H1 (cell line): Measurements from ENCODE around the gene ENPP7. TPM values are rescaled to one million over a fixed set of nuclear protein-coding genes. Genes with fewer than 3 reads are reported as not detected.
"Not testable (repeated sequence)": the region's sequence is repeated elsewhere in the genome, so short reads cannot be mapped to it uniquely, and the experiment has no call there.

ENCODE experiments used
- CTCF ChIA-PET: fragments of 300-600 bp; sonication (Branson Sonifier 250); formaldehyde crosslinking; loops from one replicate; lab custom pipeline; 2021; ENCODE audit not compliant: partially characterized antibody; lab: Charles Lee
- POLR2A ChIA-PET: fragments of 300-600 bp; sonication (Branson Sonifier 250); formaldehyde crosslinking; loops from one replicate; lab custom pipeline; 2021; ENCODE audit warnings: inconsistent platforms; ENCODE audit not compliant: partially characterized antibody; lab: Charles Lee
- DNase-seq, 2 experiments: peaks; one replicate each; pipeline versions ENCODE4 v3.0.0 to v3.0.0-alpha.2; 2010 to 2022; ENCODE audit warnings: low spot score in 2 of 2, low read depth in 1 of 2, mixed read lengths in 1 of 2
- FAIRE-seq: peaks from 2 replicates; lab custom pipeline; 2011; peaks lifted over from hg19 to GRCh38; lab: Jason Lieb, UNC
- H2AFZ ChIP-seq: 2 replicates; pipeline ENCODE4 v1.8.1; 2012; ENCODE audit warnings: low read length, inconsistent platforms
- H2AK5ac ChIP-seq: 2 replicates; pipeline ENCODE4 v1.6.1; 2013; ENCODE audit warnings: low read depth, low read length
- H2BK120ac ChIP-seq: replicated peaks from 2 replicates; pipeline ENCODE3; 2013; ENCODE audit warnings: low read depth, low read length, inconsistent platforms
- H2BK12ac ChIP-seq: 2 replicates; pipeline ENCODE4 v1.6.1; 2013; ENCODE audit warnings: low read depth, low read length
- H2BK15ac ChIP-seq: 2 replicates; pipeline ENCODE4 v1.6.1; 2013; ENCODE audit warnings: low read length
- H2BK20ac ChIP-seq: 2 replicates; pipeline ENCODE4 v1.6.1; 2013; ENCODE audit warnings: low read length
- H2BK5ac ChIP-seq: 2 replicates; pipeline ENCODE4 v1.6.1; 2013; ENCODE audit warnings: low read depth, low read length
- H3K14ac ChIP-seq: 2 replicates; pipeline ENCODE4 v1.6.1; 2013; ENCODE audit warnings: inconsistent platforms; ENCODE audit not compliant: insufficient read length
- H3K18ac ChIP-seq: 2 replicates; pipeline ENCODE4 v1.6.1; 2013; ENCODE audit warnings: low read length; ENCODE audit errors: extremely low read depth
- H3K23ac ChIP-seq: 2 replicates; pipeline ENCODE4 v1.6.1; 2013; ENCODE audit warnings: inconsistent platforms; ENCODE audit not compliant: insufficient read length
- H3K23me2 ChIP-seq: 2 replicates; pipeline ENCODE4 v1.6.1; 2013; ENCODE audit warnings: low read depth, low read length
- H3K27ac ChIP-seq: 2 replicates; pipeline ENCODE4 v1.6.1; 2011; ENCODE audit warnings: low read depth, low read length, inconsistent platforms
- H3K27me3 ChIP-seq, 4 experiments: replicated peaks in 1 of 4; 1 replicate in 1 of 4; 2 replicates in 3 of 4; pipeline versions ENCODE4 v1.6.1 to v1.8.1; 2011 to 2013; ENCODE audit warnings: low read length in 3 of 4, mild to moderate bottlenecking in 3 of 4, inconsistent platforms in 2 of 4, mixed read lengths in 2 of 4, moderate library complexity in 1 of 4; ENCODE audit not compliant: control insufficient read depth in 3 of 4, insufficient read depth in 3 of 4; ENCODE audit errors: extremely low read depth in 1 of 4
- H3K36me3 ChIP-seq, 4 experiments: 2 replicates each; pipeline versions ENCODE4 v1.6.1 to v1.8.1; 2011 to 2013; ENCODE audit warnings: mild to moderate bottlenecking in 4 of 4, low read length in 3 of 4, moderate library complexity in 2 of 4, control low read depth in 1 of 4, inconsistent platforms in 1 of 4; ENCODE audit not compliant: insufficient read depth in 4 of 4, control insufficient read depth in 2 of 4
- H3K4ac ChIP-seq: replicated peaks from 2 replicates; pipeline ENCODE3; 2013; ENCODE audit warnings: low read length, low read depth, mixed read lengths, inconsistent platforms; ENCODE audit not compliant: insufficient read length
- H3K4me1 ChIP-seq, 4 experiments: replicated peaks in 1 of 4; 1 replicate in 1 of 4; 2 replicates in 3 of 4; pipeline versions ENCODE4 v1.6.1 to v1.8.1; 2011 to 2013; ENCODE audit warnings: low read length in 3 of 4, inconsistent platforms in 2 of 4, mixed read lengths in 1 of 4; ENCODE audit not compliant: insufficient read depth in 4 of 4, control insufficient read depth in 3 of 4
- H3K4me2 ChIP-seq, 2 experiments: 2 replicates each; pipeline versions ENCODE4 v1.6.1 to v1.8.1; 2011 to 2013; ENCODE audit warnings: low read depth in 2 of 2, low read length in 2 of 2, control low read depth in 1 of 2, inconsistent platforms in 1 of 2, mild to moderate bottlenecking in 1 of 2; ENCODE audit not compliant: insufficient read depth in 1 of 2
- H3K4me3 ChIP-seq, 4 experiments: fragments of 200-600, 300-600 bp in 1 of 4; sonication (generic), shearing (Covaris generic), sonication (Bioruptor Twin) in 1 of 4; 2 replicates each; pipeline versions ENCODE4 v1.5.1 to v1.8.1; 2011 to 2016; ENCODE audit warnings: low read length in 4 of 4, low read depth in 3 of 4, control low read depth in 2 of 4, inconsistent platforms in 2 of 4, mild to moderate bottlenecking in 2 of 4, mixed read lengths in 1 of 4, moderate library complexity in 1 of 4; ENCODE audit not compliant: insufficient read depth in 2 of 4; ENCODE audit errors: extremely low read depth in 1 of 4
- H3K56ac ChIP-seq: replicated peaks from 2 replicates; pipeline ENCODE3; 2013; ENCODE audit warnings: low read depth, mild to moderate bottlenecking, mixed read lengths, low read length, inconsistent platforms; ENCODE audit not compliant: insufficient read length
- H3K79me1 ChIP-seq: 2 replicates; pipeline ENCODE4 v1.6.1; 2013; ENCODE audit warnings: low read depth, low read length, control low read depth
- H3K79me2 ChIP-seq, 2 experiments: 2 replicates each; pipeline versions ENCODE4 v1.6.1 to v1.8.1; 2012 to 2013; ENCODE audit warnings: low read length in 2 of 2, mild to moderate bottlenecking in 2 of 2, inconsistent platforms in 1 of 2; ENCODE audit not compliant: insufficient read depth in 2 of 2, control insufficient read depth in 1 of 2
- H3K9ac ChIP-seq, 4 experiments: replicated peaks in 1 of 4; 1 replicate in 1 of 4; 2 replicates in 3 of 4; pipeline versions ENCODE4 v1.6.1 to v1.8.1; 2011 to 2013; ENCODE audit warnings: low read depth in 3 of 4, low read length in 3 of 4, control low read depth in 2 of 4, mild to moderate bottlenecking in 2 of 4, moderate library complexity in 2 of 4, inconsistent platforms in 1 of 4; ENCODE audit errors: extremely low read depth in 1 of 4
- H3K9me3 ChIP-seq, 2 experiments: 2 replicates each; pipeline versions ENCODE4 v1.6.1 to v1.8.1; 2012 to 2013; ENCODE audit warnings: mild to moderate bottlenecking in 2 of 2, moderate library complexity in 2 of 2, control low read depth in 1 of 2, inconsistent platforms in 1 of 2, low read depth in 1 of 2, low read length in 1 of 2, mixed read lengths in 1 of 2; ENCODE audit not compliant: insufficient read depth in 2 of 2
- H4K20me1 ChIP-seq, 2 experiments: replicated peaks in 1 of 2; 2 replicates each; pipeline versions ENCODE3 to v1.8.1; 2011 to 2013; ENCODE audit warnings: inconsistent platforms in 2 of 2, low read length in 2 of 2, mild to moderate bottlenecking in 1 of 2; ENCODE audit not compliant: insufficient read depth in 2 of 2, control insufficient read depth in 1 of 2
- H4K5ac ChIP-seq: 2 replicates; pipeline ENCODE4 v1.6.1; 2013; ENCODE audit warnings: low read length, low read depth, mixed read lengths, inconsistent platforms; ENCODE audit not compliant: insufficient read length
- H4K8ac ChIP-seq: 2 replicates; pipeline ENCODE4 v1.8.0; 2013; ENCODE audit warnings: mild to moderate bottlenecking, moderate library complexity, low read length, inconsistent platforms; ENCODE audit not compliant: insufficient read depth; ENCODE audit errors: extremely low read depth
- H4K91ac ChIP-seq: replicated peaks from 2 replicates; pipeline ENCODE3; 2013; ENCODE audit warnings: low read length, mixed read lengths, inconsistent platforms; ENCODE audit not compliant: insufficient read length
- WGBS, 2 experiments: shearing (Covaris generic) in 1 of 2; methylation state at CpG; one replicate each; pipeline versions ENCODE4 v1.1.6 to v1.1.7; 2013 to 2015; ENCODE audit warnings: low lambda C conversion rate in 2 of 2, mixed read lengths in 2 of 2, inconsistent platforms in 1 of 2, low coverage in 1 of 2, missing lambda C conversion rate in 1 of 2; ENCODE audit not compliant: insufficient replicate concordance in 2 of 2, insufficient coverage in 1 of 2, insufficient read length in 1 of 2; ENCODE audit errors: extremely low coverage in 1 of 2, missing lambda C conversion rate in 1 of 2; 5-methylcytosine and 5-hydroxymethylcytosine counted together
- polyA plus RNA-seq, 7 experiments: library from polyadenylated mRNA; depleted of rRNA in 3 of 7; stranded (reverse) in 5 of 7; unstranded in 2 of 7; fragments of >200 nt in 5 of 7; fragments of 200-250 nt in 2 of 7; gene quantifications; 1 replicate in 5 of 7; 2 replicates in 1 of 7; 4 replicates in 1 of 7; pipeline versions ENCODE4 v1.2.1 to v1.2.3, GENCODE V29; 2011 to 2013; ENCODE audit warnings: missing spikeins in 2 of 7, mixed read lengths in 2 of 7
- total RNA-seq: library from RNA; stranded (reverse); fragmentation: NEBNext Ultra II Directional; extraction: Animal tissue kit (Norgen Biotek cat#: 25700); gene quantifications from 2 replicates; pipeline ENCODE4 v1.2.1, GENCODE V29; 2021

Gene ENPP7
- total and polyA plus RNA-seq, 2 of the 8 experiments (the other 6 are each of a cell fraction or from before 2014, with no cell fraction given): not detected

DNA sequence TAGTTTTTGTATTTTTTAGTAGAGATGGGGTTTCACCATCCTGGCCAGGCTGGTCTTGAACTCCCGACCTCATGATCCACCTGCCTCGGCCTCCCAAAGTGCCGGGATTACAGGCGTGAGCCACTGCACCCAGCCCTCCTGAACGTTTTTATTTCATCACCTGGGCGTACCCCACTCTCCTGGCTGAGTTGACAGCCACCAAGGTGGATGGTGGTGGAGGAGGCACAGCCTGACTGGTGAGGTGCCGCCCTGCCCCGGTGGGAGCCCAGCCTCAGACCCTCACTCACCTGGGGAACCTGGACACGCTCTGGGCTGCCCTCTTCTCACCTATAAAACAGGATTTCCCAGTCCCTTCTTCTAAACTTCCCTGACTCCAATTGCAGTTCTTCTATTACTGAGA is 42.0 kb downstream of the ENPP7 start:
- H4K91ac ChIP-seq, H3K79me1 ChIP-seq, H3K79me2 ChIP-seq, DNase-seq, H3K9ac ChIP-seq, FAIRE-seq, H3K4me2 ChIP-seq, H4K5ac ChIP-seq, H3K9me3 ChIP-seq, H2AFZ ChIP-seq, H4K8ac ChIP-seq, H3K56ac ChIP-seq, H2BK120ac ChIP-seq, H3K23me2 ChIP-seq, H2AK5ac ChIP-seq, H3K36me3 ChIP-seq, H2BK20ac ChIP-seq, H3K27me3 ChIP-seq, H3K14ac ChIP-seq, H2BK12ac ChIP-seq, H3K4me3 ChIP-seq, H2BK15ac ChIP-seq, H3K27ac ChIP-seq, H3K18ac ChIP-seq, H3K4ac ChIP-seq, POLR2A ChIA-PET, H4K20me1 ChIP-seq, H3K23ac ChIP-seq, H2BK5ac ChIP-seq: not testable (repeated sequence)
- CTCF ChIA-PET: interaction anchor here (0.6 to 1.8 kb wide), 2 partner anchors 9 to 109 kb away, joined by 3 to 4 read pairs; no protein-coding TSS in a partner anchor
- 94% methylated on average over 9 of the region's 9 CpGs; no CpG with 5 or more reads in 1 of the 2 experiments for WGBS, 2 experiments
- H3K4me1 ChIP-seq: peaks cover 4 to 11% (median 7%) of the 10 kb centered on the region in 4 experiments; a peak in 6 of 7 replicates
